T-helper 9 cell (primary cell): Measurements from ENCODE around the gene ABL1.
"Not testable (repeated sequence)": the region's sequence is repeated elsewhere in the genome, so short reads cannot be mapped to it uniquely, and the experiment has no call there.

Experiments
- DNase-seq: peaks from one replicate; pipeline ENCODE4 v3.0.0-alpha.2; 2020

ABL1 gene

DNA sequence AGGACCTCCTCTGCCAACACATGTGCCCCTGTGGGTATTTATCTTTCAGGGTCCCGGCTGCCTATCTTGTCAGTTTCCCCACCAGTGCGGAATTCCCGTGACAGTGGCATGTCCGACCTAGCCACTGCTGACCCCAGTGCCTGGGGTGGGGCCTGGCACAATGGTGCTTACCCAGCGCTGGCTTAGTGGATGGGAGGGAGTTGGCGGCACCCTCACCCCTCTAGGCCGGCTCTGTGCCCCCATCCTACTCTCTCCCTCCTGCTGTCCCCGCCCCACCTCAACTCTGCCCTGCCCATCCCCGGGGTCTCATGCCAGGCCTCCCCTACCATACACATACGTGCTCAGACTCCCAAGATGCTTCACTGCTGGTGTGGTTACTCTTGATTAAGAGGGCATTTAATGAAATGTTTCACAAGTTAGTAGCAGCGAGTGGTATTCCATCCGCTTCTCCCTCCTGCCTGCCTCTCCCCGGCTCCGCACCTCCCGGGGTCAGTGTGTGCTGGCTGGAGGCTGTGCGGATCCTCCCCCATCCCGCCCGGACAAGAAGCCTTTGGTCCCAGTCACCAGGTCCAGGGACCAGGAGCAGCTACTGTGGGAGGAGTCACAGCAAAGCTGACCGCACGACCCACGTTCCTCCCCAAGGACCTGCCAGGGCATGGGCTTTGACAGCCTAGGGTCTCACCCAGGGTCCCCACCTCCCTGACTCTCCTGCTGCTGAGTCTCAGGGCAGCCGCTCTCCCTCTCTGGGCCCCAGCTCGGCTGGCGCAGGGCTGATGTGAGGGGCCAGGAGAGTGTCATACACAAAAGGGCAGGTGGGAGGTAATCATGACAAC, 71.1 kb downstream of the ABL1 start:
- no peak for DNase-seq

DNA sequence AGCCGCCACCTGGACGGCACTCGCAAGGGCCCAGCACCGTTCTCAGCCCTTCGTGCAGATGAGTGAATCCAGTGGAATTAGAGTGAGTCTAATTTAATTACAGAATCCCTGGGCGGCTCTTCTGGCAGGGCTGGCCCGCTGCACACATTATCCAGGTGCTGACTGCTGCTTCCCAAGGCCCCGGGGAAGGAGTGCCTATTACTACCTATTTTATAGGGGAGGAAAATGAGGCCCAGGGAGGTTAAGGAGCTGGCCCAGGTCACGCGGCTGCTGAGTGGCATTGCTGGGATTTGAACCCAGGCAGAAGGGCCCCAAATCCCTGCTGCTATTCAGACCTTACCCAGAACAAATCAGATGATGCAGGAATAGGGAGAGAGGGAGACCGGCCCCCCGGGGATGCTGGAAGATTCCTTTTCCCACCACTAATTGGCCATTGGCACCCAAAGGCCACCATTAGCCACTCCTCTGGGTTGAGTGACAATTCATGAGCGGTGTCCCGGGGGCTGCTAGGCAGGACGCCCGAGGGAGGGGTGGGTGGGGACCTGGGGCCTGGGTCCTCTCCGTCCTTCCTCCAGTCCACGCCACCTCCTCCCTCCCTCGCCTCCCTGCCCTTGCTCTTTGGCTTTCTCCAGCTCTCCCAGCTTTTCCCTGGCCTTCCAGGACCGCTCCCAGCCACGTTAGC, 71.8 kb downstream of the ABL1 start:
- no peak for DNase-seq

DNA sequence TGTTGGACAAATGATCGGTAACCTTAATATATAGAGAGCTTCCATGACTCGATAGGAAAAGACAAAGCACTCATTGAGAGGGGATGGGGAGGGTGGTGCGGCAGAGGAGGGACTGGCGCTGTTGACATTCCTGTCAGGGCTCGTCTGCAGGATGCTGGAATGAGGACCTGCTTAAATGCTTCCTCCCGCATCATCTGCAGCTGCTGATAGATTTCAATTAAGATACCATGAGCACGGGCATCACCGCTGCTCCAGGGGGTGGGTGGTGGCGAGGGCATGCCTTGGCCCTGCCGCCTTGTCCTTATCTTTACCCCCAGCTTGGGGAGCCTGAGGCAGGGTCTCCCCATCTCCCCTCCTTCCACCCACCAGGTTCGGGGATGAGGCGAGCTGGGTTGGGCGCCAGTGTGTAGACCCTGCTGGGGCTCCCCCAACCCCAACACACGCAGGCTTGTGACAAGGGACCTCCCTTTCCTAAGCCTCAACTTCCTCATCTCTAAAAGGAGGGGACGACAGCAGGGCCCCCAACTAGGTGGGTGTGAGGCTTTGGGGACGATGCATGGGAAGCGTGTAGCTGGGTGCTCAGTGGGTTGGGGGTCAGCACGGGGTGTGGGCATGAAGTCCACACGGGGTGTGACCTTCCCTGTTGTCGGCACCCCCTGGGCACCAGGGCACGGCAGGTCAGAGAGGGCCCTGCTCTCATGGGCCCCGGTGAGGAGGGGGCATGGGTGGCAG, 73.3 kb downstream of the ABL1 start:
- DNase-seq, result no peak

DNA sequence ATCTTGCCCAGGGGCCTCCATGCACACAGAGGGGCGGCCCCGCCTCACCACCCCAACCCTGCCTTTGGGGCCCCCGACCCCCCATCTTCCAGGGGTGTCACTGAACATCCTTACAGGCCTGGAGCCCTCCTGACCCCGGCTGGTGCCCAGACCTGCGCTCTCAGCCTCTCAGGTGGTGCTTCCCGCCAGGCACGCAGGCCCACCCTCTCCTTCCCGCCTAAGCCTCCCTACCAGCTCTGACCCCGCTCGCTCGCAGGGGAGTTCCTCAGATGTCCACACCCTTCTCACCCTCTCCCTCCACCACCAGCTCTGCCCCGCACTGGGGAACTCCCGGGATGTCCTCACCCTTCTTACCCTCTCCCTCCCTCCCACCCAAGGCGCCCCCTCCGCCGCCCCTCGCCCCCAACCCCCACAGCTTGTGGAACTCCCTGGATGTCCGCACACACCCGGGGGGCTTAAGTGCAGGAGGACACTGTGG, 73.9 kb downstream of the ABL1 start:
- DNase-seq, result no peak

DNA sequence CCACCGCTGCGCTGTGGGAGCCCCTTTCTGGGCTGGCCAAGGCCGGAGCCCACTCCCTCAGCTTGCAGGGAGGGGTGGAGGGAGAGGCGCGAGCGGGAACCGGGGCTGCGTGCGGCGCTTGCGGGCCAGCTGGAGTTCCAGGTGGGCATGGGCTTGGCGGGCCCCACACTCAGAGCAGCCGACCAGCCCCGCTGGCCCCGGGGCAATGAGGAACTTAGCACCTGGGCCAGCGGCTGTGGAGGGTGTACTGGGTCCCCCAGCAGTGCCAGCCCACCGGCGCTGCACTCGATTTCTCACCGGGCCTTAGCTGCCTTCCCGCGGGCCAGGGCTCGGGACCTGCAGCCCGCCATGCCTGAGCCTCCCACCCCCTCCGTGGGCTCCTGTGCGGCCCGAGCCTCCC, 75.0 kb downstream of the ABL1 start:
- not testable (repeated sequence) for DNase-seq

DNA sequence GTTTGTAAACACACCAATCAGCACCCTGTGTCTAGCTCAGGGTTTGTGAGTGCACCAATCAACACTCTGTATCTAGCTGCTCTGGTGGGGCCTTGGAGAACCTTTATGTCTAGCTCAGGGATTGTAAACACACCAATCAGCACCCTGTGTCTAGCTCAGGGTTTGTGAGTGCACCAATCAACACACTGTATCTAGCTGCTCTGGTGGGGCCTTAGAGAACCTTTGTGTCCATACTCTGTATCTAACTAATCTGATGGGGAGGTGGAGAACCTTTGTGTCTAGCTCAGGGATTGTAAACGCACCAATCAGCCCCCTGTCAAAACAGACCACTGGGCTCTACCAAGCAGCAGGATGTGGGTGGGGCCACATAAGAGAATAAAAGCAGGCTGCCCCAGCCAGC, 75.6 kb downstream of the ABL1 start:
- DNase-seq, result not testable (repeated sequence)

DNA sequence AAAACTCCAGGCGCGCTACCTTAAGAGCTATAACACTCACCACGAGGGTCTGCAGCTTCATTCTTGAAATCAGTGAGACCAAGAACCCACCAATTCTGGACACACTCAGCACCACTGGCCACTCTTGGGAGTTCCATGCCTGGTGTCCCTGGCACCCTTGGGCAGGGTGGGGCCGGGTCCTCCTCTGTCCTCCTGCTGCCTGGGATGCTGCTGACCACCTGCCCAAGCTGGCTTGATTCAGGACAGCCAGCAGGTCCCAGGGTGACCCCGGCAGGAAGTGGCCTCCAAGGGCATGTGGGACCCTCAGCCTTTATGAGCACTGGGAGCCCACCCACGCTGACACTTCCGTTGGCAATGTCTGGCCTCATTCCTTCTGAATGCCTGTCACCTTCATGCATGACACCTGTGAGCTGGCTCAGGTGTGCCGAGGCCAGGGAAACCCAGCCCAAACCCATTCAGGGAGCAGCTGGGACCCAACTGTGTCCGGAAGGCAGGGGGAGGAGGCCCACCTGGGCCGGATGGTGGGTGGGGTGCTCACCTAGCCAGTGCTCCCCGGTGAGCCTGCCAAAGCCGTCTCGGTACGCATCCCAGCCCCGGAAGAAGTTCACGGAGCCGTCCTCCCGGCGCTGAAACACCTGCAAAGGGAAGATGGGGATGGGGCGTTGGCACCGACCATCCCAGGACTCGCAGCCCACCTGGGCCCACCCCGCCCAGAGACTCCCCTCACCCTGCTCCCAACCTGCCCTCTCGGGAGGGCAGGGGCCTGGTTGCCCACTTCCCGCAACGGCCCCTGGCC, 76.4 kb downstream of the ABL1 start:
- no peak for DNase-seq

DNA sequence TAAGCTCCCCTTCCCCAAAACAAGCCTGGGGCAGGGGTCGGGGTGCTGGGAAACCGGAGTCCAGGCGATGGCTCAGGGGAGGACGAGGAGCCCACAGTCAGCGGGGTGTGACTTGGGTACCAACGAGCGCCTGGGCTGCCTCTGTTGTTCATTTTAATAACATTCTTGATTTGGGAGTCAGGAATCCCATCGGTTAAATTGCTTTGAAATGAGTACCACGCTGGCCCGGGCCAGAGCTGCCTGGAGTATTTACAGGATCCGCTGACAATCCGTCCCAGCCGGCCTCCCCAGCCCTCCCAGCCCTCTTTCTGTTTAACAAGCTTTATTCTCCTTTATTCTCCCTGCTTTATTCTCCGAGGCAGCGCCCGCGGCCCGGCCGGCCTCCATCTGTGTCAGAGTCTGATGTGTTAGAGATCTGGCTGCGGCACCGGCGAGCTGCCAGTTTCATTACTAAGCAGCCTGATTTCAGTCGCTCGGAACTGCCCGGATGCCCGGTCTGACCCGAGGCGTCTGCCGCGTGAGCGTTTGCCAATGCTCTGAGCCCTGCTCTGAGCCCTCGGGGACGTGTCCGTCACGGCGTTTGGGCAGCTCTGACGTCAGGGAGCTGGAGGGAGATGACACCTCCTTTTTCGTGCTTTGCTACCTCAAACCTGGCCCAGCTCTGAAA, 78.0 kb downstream of the ABL1 start:
- no peak for DNase-seq

DNA sequence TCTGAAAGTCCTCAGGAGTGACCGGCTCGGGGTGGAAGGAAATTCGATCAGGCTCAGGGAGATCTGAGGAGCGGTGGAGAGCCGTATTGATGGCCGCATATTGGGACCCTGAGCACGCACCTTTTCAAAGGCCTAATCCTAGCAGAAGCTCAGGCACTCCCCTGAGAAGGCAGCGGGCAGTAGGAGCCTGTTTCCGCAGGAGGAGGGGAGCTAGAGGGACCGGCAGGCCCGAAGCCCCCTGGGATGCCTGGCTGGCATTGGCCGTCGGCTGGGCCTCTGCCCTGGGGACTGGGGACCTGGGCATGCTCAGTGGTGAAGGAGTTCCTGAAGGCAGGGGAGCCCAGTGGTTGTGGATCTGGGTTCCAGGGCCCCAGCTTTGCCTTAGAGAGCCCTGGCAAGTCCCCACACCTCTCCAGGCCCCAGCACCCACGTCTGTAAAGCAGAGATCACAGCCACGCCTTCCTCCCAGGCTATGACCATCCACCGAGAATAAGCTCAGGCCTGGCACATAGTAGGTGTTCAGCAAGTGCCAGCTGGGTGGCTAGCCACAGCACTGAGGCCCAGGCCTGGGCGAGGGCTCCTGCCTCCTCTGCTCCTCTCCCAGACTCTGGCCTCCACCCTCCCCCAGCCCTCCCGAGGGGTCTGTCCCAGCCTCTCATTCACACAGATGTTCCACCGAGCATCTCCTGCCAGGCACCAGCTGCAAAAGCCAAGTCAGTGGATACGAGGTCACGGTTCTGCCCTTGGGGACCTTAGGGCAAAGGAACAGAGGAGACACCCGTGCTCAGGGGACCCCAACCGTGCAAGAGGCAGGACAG, 78.8 kb downstream of the ABL1 start:
- DNase-seq, result no peak

DNA sequence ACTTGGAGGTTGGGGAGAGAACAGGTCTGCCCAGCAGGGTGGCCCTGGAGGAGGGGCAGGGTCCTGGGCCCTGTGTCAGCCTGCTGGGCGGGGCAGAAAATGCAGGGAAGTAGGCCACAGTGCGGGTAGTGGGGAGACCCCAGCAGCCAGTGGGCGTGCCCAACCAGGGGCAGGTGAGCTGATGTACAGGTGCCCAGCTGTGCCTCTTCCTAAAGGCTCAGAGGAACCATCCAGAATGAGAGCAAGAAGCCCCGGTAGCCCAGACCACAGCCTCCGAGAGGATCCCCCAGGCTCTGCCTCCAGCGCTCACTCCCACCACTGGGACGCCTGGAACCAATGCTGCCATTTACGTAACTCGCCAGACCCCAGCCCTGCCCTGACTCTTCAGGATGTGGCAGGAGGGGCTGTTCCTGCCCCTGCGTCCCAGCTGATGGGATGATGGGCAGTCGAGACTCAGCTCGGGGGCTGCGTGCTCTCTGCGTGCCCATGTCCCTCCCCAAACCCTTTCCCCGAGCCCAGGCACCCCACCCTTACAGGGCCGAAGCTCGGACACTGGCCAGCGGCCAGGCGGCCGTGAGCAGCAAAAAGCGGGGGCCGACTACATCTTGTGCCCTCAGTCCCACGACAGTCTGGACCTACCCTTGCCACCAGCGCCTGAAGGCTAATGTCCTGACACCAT, 79.5 kb downstream of the ABL1 start:
- DNase-seq, result no peak

DNA sequence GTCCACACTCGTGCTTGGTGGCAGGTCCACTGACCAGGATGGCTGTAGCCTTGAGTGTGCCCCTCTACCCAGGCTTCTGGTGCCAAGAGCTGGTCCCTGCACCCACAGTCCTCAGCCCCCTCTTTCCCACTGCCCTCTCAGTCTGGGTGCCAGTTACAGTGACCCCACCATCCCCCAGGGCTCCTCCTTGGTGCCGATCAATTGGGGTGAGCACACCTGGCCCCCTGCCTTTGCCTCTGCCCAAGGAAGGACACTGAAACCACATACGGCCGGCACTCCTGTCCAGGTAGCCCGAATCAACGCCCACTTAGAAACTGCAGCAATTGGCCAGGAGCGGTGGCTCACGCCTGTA, 80.0 kb downstream of the ABL1 start:
- no peak for DNase-seq

DNA sequence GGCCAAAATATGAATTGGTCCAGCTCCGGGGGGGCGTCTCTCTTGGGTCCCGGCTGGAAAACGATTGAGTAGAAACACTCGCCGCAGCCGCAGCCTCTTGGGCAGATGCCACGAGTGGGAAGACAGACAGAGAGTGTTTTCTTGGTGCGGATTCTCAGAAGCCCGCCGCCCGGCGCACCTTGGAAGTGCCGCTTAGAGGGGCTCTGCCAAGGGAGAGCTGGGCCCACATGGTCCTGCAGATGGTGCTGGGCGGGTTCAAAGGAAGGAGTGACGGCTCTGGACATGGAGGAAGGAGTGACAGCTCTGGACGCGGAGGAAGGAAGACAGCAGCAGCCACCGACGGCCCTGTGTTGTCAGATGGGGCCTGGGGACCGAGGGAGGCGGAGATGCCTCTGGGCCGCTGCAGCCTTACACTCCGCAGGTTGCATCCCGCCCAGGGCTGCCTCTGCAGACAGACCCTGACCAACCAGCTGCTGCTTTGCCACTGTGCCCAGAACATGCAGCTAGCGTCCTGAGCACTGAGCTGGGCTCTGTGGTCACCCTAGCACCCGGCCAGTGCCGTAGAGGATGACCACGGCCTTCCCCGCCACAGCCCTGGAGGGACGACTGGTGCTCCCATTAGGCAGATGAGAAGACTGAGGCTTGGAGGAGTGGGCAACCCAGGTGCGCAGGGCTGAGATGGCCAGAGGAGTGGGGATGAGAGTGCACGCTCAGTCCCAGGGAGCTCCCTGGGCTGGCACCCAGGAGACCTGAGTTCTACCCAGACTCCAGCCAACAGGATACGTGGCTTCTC, 82.3 kb downstream of the ABL1 start:
- no peak for DNase-seq

DNA sequence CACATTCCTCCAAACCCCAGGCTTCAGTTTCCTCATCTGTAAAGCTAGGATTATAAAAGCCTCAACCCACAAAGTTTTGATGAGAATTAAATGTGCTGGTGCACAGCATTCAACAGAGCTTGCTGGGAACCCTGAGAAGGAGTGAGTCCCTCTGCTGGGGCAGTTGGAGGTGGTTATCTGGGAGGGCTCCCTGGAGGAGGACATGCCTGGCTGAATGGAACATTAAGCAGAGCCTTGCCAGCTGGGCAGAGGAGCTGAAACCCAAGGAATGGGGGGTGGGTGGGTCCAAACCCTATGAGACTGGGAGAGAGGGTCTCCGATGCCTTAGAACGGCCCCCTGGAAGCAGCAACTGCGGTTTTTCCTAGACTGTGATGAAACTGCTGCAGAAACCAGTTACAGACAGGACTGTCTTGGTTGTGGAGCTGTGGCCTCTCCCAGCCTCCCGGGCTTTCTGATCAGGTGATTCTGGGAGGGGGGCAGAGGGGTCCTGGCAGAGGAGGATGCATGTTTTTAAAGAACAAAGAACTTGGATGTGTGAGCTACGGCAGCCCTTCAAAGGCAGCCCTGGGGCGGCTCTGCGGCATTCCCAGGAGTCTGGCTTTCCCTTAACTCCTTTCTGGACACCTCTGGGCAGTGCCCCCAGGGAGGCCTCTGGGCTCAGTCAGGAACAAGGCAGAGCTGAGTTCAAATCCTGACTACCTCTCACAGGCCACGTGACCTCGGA, 83.2 kb downstream of the ABL1 start:
- no peak for DNase-seq

DNA sequence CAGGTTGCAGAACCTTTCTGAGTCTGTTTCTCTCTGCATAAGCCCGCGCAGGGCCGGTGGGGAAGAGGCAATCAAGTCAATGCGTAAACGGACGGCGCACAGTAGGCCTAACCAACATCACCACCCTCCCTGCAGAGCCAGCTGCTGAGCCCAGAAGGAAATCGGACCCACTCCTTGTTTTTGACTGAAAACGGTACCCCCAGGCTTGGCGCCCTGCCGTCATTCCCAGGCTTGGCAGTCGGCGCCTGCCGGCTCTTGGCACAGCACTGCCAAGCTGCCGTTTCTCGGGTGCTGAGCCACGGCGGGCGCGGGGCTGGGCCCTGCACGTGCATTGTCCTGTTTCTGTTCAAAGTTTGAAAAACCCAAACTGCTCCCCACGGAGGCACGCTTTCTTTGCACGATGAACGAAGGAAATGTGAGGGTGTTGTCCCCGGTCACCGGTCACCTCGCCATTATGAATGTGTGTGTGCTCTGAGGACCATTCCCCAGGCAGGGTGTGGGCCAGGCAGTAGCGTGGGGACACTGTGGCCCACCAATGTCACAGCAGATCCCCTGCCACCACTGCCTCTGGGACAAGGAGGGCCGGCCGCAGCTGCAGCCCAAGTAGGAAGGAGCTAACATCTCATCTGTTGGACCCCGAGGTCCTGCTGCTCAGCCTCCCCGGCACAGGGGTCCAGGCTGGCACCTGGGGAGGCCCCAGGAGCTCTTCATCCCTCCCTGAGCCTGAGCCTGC, 83.9 kb downstream of the ABL1 start:
- no peak for DNase-seq

DNA sequence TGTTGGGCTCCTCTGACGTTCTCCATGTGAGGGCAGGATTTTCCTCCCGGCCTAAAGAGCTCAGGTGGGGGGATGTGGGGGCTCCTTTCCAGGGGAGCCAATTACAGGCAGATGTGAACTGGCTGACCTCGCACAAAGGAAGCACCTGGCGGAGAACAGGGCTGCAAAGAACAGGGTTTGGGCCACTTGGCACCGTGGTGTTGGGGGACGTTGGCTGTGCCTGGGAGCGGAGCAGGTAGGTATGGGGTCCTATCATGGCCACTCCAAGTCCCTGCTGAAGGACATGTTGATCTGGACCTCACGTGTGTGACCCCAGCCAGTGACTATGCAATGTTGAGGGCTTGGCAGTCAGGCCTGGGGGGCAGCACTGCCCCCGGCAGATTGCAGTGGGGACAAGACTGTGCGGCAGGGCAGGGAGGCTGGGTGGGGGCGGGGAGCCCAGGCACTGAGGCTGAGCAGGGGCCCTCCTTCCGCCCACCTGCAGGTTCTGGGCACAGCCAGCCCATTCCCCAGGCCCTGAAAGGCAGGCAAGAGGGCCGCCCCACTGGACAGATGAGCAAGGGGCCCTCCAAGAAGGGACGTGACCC, 84.6 kb downstream of the ABL1 start:
- DNase-seq, result no peak

DNA sequence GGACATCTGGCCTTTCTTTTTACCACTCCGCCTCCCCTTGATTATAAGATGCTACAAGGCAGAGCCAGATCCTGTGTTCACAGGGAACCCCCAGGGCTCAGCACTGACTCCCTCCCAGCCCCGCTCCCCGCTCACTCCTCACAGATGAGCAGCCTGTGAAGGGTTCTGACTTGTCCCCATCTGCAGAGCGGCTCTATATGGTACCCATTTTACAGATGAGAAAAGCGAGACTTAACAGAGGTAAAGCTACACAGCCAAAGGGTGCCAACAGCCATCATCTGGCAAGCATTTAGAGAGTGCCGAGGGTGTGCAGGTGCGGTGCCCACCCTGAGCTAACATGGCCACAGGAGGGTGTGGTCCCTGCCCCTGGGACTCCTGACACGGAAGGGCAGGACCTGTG, 85.2 kb downstream of the ABL1 start:
- no peak for DNase-seq

DNA sequence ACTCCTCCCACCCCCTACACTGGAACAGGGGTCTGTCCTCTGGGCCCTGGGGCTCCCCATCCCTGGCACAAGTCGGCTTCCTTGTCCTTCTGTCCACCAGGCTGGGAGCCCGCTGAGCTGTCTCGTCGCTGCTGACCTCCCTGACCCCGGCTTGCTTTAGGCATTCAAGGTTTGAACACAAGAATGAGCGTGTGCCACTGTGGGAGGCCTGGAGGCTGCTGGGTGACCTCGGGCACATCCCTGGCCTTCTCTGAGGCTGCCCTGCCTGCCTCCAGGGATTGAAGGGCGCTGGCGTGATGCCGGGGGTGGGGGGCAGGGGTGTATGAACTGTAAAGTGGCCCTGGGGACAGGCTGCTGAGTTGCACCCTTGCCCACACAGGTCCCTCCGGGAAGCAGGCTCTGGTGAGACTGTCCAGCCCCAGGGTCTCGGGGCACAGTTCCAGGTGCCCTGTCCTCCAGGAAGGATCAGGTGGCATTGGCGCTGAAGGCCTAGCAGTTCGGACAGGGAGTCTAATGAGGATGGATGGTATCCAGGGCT, 85.8 kb downstream of the ABL1 start:
- no peak for DNase-seq
